HG03469 (cell line): ENCODE data around the gene APOL5.

Experiments
- ATAC-seq: cut with Tn5 transposase; IDR thresholded peaks from one replicate; pipeline ENCODE4 v1.9.1; 2021; ENCODE audit warnings: mild to moderate bottlenecking, moderate library complexity, moderate number of reproducible peaks; ENCODE audit not compliant: unreplicated experiment

Gene APOL5

DNA sequence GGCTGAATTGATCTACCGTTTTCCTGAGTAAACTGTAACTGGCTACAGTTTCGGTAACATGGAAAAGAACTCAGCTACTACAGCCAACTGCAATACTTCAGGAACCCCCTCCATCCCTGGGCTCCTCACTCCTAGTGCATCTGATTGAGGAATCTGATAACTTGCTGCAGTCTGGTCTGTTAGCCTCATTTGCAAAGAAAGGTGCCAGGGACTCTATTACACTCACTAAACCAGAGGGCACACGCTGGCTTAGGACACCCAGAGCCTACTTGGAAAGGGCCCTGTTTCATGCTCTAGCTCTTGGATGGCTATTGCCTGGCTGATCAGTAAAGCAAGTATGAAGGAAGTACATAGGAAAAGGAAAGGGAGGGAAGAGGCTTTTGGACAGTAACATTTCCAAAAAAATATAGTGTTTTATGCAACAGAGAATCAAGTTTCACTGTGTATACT is 22.3 kb downstream of the APOL5 start:
- no peak for ATAC-seq

GRCh38 chr22:35740616-35741015 is 22.9 kb downstream of the APOL5 start:
- ATAC-seq = no peak

DNA sequence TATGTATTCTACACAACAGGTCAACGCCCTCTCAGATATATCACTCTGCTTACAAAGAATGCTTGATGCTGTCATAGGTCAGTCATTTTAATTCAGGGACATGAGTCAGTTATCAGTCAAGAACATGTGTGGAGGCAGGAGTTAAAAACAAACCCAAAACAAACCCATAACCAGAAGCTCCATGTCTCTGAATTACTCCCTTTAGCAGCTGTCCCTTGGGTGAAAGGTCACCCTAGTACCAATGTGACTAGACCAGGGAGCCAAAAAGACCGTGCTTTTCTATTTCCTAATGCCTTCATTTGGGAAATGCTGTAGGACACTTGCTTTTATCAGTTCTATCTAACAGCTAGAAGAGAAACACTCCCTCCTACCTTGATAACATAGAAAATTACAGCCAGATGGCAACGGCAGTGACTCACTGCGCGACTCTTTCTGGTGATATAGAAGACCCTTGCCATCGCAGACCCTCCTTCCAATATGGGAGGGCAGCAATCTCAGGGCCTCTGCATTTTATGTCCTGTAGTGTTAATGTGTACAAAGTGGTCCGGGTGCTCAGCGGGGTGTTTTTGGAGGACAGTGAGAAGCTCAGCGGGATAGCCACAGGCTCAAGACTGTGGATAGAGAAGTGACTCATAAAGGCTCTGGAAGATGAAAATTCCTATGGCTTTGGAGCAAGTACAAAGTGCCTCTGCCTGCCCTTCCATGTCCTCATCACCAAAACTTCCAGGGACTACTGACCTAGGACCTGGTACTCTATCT is 24.8 kb downstream of the APOL5 start:
- ATAC-seq = no peak

- ATAC-seq = no peak
These were observed 25.7 kb downstream of the APOL5 start for GRCh38 chr22:35743326-35743860.

- ATAC-seq = no peak
These were observed 28.6 kb downstream of the APOL5 start for GRCh38 chr22:35746248-35746647.

GRCh38 chr22:35746946-35747703 is 29.5 kb downstream of the APOL5 start:
- ATAC-seq = no peak

DNA sequence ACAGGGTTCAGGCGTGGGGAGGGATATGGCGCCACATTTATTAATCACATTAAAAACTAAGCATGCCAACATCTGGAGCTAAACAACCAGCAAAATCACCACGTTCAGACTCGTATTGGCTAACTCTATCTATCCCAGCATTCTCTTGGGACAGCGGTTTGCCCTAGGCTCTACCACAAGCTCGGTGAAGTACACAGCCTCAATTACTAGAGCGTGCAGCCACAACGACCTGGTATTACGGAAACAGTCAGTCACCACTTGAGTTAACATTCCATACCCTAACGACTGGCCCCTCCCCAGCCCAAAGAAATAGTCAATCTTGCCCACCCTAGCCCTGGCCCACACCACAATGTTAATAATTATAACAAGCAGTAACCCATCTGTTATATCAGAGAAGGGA is 32.1 kb downstream of the APOL5 start:
- peak; percentile 58 for ATAC-seq

DNA sequence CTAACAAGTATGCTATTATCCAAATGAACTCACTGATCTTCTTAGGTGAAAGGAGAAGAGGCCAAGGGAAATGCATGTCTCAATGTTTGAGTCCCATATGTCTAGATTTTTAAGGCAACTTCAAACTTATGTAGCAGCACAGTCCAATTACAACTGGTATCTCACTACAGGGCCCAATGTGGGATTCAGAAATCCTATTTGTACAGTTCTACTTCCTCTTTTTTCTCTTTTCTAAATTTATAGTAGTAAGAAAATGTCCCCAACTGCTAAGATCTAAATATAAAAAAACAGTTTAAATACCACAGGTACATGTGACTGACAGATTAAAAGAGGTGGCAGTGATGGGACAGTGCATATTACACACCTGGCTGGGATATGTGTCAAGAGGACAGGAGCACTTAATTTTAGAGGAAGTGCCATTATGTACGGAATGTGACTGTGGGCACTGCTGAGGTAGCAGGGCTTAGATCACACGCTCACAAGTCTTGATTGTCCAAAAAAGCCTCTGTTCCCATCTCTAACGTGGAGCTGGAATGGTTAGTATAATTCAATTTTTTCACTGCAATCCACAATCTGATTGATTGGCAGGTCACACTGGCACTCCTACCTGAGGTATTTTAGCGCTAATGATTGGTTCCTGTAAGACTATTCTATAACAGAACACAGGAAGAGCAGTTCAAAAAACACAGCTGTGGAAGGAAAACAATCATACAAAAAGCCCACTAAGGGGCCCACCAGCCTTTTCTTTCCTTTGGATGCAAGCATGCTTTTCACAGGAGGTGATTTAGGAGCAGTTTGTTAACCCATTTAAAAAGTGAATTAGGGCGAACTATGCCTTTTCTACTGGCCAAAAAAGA is 34.6 kb downstream of the APOL5 start:
- ATAC-seq = no peak

DNA sequence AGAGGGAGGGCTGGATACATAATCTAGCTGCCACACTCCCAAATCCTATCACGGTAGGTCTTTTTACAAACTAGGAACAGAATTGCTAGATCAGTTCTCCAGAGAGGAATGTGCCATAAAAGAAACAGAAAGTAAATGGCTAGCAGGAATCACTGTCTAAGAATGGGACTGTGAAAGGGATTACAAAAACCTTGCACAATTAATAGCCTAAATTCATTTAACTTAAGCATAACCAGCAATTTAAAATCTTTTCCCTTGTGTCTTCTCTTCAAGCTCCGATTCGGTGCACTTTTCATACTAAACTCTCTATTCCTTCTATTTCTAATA is 35.2 kb downstream of the APOL5 start:
- ATAC-seq = no peak

- no peak for ATAC-seq
These were observed 37.1 kb downstream of the APOL5 start for GRCh38 chr22:35754761-35755160.

DNA sequence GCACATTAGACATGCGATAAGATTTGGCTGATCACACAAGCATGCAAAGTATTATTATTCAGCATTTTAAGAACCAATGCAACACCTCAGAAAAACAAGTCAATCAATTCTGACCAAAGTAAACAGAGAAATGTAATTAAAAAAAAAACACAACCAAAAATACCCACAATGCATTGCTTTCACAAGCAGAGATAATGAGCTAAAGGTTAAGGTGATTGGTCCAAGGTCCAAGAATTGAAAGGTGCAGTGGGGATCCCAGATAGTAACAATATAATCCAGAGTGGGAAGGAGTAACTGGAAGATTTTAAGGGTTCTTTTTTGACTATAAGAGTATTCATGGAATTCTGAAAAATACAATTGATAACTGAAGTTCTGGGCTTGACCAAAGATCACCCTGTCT is 39.0 kb downstream of the APOL5 start:
- no peak for ATAC-seq

GRCh38 chr22:35758394-35758793 is 40.7 kb downstream of the APOL5 start:
- ATAC-seq = no peak

- ATAC-seq = no peak
These were observed 43.4 kb downstream of the APOL5 start for GRCh38 chr22:35761037-35761436.

GRCh38 chr22:35766654-35767580 is 49.2 kb downstream of the APOL5 start:
- no peak for ATAC-seq

DNA sequence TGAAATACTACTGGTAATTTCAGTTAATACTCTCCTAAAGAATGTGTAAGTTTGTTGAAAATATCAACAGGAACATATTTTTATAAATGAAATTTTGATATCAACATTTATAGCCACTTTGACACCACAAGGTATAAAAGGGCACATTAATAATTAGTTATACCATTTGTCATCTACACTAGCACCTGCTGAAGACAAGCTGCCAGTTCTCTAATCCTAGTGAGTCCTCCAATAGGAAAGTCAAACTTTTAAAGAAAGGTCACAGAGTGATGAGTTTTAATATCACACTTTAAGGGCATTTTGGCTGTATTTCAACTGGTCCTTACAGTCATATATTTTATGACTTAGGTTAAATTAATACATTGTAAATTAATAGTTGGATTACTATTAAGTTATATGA is 52.3 kb downstream of the APOL5 start:
- ATAC-seq = no peak

DNA sequence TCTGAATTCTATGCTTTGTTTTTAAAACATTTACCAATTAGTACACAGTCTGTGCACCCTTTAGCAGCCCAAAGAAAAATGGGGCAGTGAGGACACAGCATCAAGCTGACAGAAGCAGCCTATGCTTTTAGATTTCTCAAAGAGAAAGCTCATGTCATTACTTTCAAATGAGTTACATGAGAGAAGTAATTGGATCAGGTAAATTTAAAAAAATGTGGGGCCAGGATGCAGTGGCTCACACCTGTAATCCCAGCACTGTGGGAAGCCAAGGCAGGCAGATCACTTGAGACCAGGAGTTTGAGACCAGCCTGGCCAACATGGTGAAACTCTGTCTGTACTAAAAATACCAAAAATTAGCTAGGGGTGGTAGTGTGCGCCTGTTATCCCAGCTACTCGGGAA is 57.7 kb downstream of the APOL5 start:
- ATAC-seq = no peak

GRCh38 chr22:35777335-35777975 is 59.8 kb downstream of the APOL5 start:
- no peak for ATAC-seq
